Activated CD4-positive, alpha-beta T cell treated with anti-CD3 and anti-CD28 coated beads, Interleukin-2, amount 10 ng/mL, durations not matched to agents 7 days and 5 days (primary cell): ENCODE results near the gene GRB7. TPM values are rescaled to one million over a fixed set of nuclear protein-coding genes. Genes with fewer than 3 reads are reported as not detected.
"Not testable (repeated sequence)": the region's sequence is repeated elsewhere in the genome, so short reads cannot be mapped to it uniquely, and the experiment has no call there.

Experiments used
- CTCF ChIA-PET: fragments of 350-600 bp; sonication (Branson Sonifier 250); formaldehyde crosslinking; loops from one replicate; lab custom pipeline; 2021; ENCODE audit warnings: antibody characterized with exemption; lab: Charles Lee
- POLR2A ChIA-PET: fragments of 350-600 bp; sonication (Branson Sonifier 250); formaldehyde crosslinking; loops from one replicate; lab custom pipeline; 2021; ENCODE audit warnings: antibody characterized with exemption; lab: Charles Lee
- DNase-seq: peaks from one replicate; pipeline ENCODE4 v3.0.0-alpha.2; 2020
- H3K27ac Mint-ChIP-seq: one replicate; pipeline ENCODE4 v1.8.0; 2021; ENCODE audit warnings: mild to moderate bottlenecking, moderate library complexity, mixed read lengths
- H3K27me3 Mint-ChIP-seq: one replicate; pipeline ENCODE4 v1.8.0; 2021; ENCODE audit warnings: mixed read lengths
- H3K36me3 Mint-ChIP-seq: one replicate; pipeline ENCODE4 v1.8.0; 2021; ENCODE audit warnings: low read depth, mixed read lengths
- H3K4me1 Mint-ChIP-seq: one replicate; pipeline ENCODE4 v1.8.0; 2021; ENCODE audit warnings: mixed read lengths
- H3K4me3 Mint-ChIP-seq: one replicate; pipeline ENCODE4 v1.8.0; 2021; ENCODE audit warnings: mild to moderate bottlenecking, moderate library complexity, mixed read lengths
- H3K9me3 Mint-ChIP-seq: one replicate; pipeline ENCODE4 v1.8.0; 2021; ENCODE audit warnings: mixed read lengths
- total RNA-seq, 2 experiments: library from RNA; stranded (reverse); gene quantifications; one replicate each; pipeline ENCODE4 v1.2.3, GENCODE V29; 2021

GRB7 gene
- total RNA-seq, 2 experiments from 2014 or later: 0.69 to 0.81 TPM

DNA sequence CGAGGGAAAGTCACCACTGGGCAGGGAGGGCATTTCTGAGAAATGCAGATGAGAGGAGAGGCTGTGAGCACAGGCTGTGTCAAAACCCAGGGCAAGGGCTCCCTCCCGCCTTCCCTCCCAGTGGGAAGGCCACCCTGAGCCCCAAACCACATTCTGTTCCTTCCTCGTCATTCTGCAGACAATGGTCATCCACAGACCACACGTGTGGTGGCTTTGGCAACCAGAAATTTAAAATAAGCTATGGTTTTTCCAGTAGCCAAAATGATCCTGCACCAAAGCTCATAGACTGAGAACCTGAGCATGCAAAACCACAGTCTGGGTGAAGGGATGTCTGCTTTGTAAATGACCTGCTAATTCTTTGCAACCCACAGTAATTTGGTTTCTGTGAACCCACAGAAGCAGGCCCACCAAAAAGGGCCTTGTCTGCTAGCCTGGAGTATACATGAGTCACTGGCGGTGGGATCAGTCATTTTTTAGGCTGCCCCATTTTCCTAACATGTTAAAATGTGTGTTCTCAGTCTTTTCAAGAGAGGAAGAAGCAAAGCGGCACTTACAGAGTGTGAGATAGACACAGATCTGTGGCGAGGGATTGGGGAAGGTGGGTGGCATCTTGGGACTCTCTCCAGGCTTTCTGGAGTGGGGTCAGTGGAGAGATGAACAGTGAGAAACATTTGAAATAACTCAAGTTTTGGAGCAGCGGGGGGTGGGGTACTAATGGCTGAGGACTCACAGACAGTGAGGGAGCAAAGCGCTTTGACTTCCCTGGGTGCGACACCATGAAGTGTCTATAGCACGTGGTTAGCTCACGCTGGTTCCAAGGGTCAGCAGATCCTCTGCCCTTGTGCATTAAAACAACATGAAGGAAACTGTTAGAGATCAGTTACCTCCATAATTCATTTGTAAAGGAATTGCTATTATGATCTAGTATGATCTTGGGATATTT lies 20.5 kb downstream of the GRB7 start:
- Mint-ChIP-seq H3K27me3 (no peaks in the 10 kb centered on the region), H3K9me3 (no peaks in the 10 kb centered on the region), H3K36me3 (peaks cover 26% of the 10 kb centered on the region), H3K4me1 (peaks cover 70% of the 10 kb centered on the region), H3K27ac (peak overlapping the region; percentile 58), H3K4me3 (no peak overlapping the region)
- DNase-seq: peak; percentile 46
- POLR2A ChIA-PET: interaction anchor here (0.5 to 0.6 kb wide), 2 partner anchors 17 to 99 kb away, joined by 3 to 5 read pairs; no protein-coding TSS in a partner anchor
- CTCF ChIA-PET: interaction anchor here (0.6 to 1.3 kb wide), 6 partner anchors 22 to 607 kb away, joined by 3 to 10 read pairs (median 4); partner anchors contain the start of gene MIEN1

DNA sequence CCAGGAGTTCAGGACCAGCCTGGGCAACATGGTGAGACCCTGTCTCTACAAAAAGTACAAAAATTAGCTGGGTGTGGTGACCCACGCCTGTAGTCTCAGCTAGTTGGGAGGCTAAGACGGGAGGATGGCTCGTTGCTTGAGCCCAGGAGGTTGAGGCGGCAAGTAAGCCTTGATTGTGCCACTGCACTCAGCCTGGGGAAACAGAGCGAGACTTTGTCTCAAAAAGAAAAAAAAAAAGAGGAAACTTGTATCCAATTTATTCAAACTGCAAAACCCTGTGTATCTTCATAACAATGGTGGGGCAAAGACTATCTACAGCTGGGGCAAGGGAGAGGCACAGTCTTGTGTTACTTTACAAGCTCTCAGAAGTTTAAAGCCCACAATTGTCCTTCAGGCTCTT lies 21.5 kb downstream of the GRB7 start:
- peaks cover 68% of the 10 kb centered on the region for H3K4me1 Mint-ChIP-seq
- DNase-seq: no peak
- POLR2A ChIA-PET: interaction anchor here (0.6 kb wide), 1 partner anchor 16 kb away, joined by 4 read pairs; no protein-coding TSS in a partner anchor
- CTCF ChIA-PET: interaction anchor here (0.6 to 2.0 kb wide), 5 partner anchors 9 to 459 kb away, joined by 3 to 6 read pairs (median 4); partner anchors contain the start of gene MIEN1
- no peaks in the 10 kb centered on the region for H3K27me3 Mint-ChIP-seq
- H3K4me3 Mint-ChIP-seq: no peak overlapping the region
- H3K36me3 Mint-ChIP-seq: peaks cover 30% of the 10 kb centered on the region
- H3K9me3 Mint-ChIP-seq: no peaks in the 10 kb centered on the region
- no peak overlapping the region for H3K27ac Mint-ChIP-seq

DNA sequence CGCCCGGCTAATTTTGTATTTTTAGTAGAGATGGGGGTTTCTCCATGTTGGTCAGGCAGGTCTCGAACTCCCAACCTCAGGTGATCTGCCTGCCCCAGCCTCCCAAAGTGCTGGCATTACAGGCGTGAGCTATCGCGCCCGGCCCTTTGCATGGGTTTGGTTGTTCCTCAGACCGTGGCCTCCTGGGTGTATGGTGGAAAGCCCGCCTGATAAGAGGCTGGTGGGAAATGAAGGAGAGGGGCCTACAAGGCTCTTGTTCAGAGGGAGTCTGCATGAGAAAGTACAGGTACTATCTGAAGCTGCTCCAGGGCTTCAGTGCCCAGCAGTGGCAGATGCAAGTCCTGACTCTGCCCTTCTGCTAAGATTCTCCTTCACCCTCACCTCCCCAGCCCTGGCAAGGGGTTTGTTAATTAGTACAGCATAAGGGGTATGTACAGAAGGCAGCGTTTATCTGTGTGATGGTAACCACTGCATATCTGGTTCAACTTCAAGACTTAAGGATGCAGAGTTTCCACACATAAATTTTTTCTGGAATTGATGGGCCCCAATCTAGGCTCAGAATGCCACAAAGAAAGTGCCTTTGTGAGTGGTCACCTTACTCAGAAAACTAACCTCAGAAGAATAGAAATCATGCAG lies 24.2 kb downstream of the GRB7 start:
- CTCF ChIA-PET: interaction anchor here (1.0 kb wide), 1 partner anchor 51 kb away, joined by 4 read pairs; no protein-coding TSS in a partner anchor
- no peaks in the 10 kb centered on the region for H3K27me3 Mint-ChIP-seq
- no peak overlapping the region for H3K4me3 Mint-ChIP-seq

DNA sequence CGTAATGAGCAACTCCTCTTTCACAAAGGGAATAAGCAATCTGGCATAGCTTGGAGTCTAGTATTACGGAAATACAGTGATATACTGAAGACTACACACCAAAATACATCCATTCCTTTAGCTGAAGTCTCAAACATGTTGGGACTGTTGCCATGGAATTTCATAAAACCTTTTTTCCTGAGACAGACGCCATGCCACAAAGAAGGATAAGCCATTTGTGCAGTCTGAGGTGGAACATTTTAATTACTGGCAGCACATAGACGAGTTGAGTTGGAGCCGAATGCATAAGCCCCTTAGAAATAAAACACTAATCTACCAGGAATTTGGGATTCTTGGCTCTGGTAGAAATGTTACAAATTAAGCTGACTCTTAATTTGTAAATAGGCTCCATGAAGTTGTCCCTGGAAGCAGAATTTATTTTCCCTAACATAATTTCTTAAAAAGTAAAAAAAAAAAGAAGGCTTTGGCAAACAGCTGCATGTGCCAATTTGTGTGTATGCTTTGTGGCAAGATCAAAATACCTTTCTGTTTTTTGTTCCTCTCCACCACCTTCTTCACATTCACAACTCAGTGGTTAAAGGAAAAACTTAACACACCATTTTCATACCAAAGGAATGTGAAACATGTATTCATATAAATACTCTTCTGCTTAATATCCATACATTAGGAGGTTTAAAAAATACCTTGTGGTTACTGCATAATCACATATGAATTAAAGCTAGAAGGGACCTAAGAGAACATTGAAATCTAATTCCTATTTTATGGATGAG lies 25.5 kb downstream of the GRB7 start:
- POLR2A ChIA-PET: no interaction called here

More for the DNA sequence above, 24.2 kb downstream of the GRB7 start:
- Mint-ChIP-seq H3K27ac (no peak overlapping the region), H3K36me3 (peaks cover 56% of the 10 kb centered on the region), H3K4me1 (peaks cover 59% of the 10 kb centered on the region), H3K9me3 (peaks cover 4% of the 10 kb centered on the region)
- POLR2A ChIA-PET: no interaction called here
- no peak for DNase-seq

DNA sequence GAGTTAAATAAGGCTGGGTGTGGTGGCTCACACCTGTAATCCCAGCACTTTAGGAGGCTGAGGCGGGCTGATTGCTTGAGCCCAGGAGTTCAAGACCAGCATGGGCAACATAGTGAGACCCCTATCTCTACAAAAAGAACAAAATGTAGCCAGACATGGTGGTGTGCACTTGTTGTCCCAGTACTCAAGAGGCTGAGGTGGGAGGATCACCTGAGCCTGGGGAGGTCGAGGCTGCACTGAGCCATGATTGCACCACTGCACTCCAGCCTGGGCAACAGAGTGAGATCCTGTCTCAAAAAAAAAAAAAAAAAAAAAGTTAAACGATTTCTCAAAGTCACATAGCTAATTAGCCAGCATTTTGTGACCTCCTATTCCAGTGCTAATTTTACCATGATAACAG lies 26.4 kb downstream of the GRB7 start:
- CTCF ChIA-PET: interaction anchor here (1.0 to 1.6 kb wide), 6 partner anchors 16 to 143 kb away, joined by 3 to 4 read pairs (median 3); no protein-coding TSS in a partner anchor
- not testable (repeated sequence) for H3K27me3 Mint-ChIP-seq

More for the DNA sequence above, 25.5 kb downstream of the GRB7 start:
- peaks cover 66% of the 10 kb centered on the region for H3K36me3 Mint-ChIP-seq
- no peaks in the 10 kb centered on the region for H3K27me3 Mint-ChIP-seq
- CTCF ChIA-PET: interaction anchor here (1.4 kb wide), 2 partner anchors 17 to 142 kb away, joined by 3 read pairs; no protein-coding TSS in a partner anchor
- no peak overlapping the region for H3K27ac Mint-ChIP-seq
- H3K9me3 Mint-ChIP-seq: peaks cover 4% of the 10 kb centered on the region
- no peak for DNase-seq
- no peak overlapping the region for H3K4me3 Mint-ChIP-seq
- peaks cover 56% of the 10 kb centered on the region for H3K4me1 Mint-ChIP-seq

DNA sequence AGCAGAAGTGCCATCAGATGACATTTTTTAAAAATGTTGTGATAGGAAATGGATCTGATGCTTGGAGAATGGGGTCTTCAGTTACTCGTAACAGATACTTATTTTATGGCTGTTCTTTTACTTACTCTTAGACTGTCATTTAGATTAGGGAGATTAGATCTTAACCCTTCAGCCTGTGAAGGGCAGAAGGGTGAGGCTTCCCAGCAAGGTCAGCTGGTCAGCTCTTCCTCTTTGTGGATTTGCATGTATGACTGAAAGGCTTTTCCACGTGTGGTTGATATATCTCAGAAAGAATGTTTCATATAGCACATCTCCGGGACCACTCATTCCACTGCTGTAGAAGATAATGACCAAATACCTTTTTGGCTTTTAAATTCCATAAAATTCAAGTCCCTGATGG lies 27.4 kb downstream of the GRB7 start:
- Mint-ChIP-seq H3K36me3 (peaks cover 71% of the 10 kb centered on the region), H3K9me3 (peaks cover 4% of the 10 kb centered on the region), H3K4me1 (peaks cover 57% of the 10 kb centered on the region), H3K4me3 (no peak overlapping the region), H3K27me3 (no peaks in the 10 kb centered on the region), H3K27ac (no peak overlapping the region)
- ChIA-PET POLR2A (no interaction called here), CTCF (interaction anchor here (0.8 to 1.6 kb wide), 6 partner anchors 10 to 143 kb away, joined by 3 to 4 read pairs (median 4); no protein-coding TSS in a partner anchor)
- DNase-seq: no peak

More for the DNA sequence above, 26.4 kb downstream of the GRB7 start:
- Mint-ChIP-seq H3K36me3 (peaks cover 70% of the 10 kb centered on the region), H3K4me1 (peaks cover 54% of the 10 kb centered on the region)
- POLR2A ChIA-PET, H3K4me3 Mint-ChIP-seq, DNase-seq, H3K27ac Mint-ChIP-seq, H3K9me3 Mint-ChIP-seq: not testable (repeated sequence)

DNA sequence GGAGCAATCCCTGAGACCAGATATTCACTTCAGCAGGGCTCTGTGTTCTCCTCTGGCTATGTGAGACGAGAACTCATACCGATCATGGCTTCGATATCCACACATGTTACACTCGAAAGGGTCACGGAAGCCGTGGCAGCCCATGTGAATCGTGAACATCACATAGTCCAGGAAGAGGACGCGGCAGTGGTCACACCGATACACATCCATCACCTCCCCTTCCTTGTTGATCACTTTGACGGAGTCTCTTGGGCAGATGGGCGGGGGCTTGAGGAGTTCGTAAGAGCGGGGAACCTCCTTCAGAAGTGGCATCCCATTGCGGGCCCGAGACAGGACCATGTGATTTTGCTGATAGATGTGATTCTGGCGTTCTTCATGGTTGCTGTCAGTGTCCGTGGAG lies 28.0 kb downstream of the GRB7 start:
- peaks cover 71% of the 10 kb centered on the region for H3K36me3 Mint-ChIP-seq
- H3K27ac Mint-ChIP-seq: no peak overlapping the region
- no peak for DNase-seq
- ChIA-PET CTCF (interaction anchor here (1.0 to 1.6 kb wide), 3 partner anchors 11 to 133 kb away, joined by 3 to 4 read pairs (median 3); no protein-coding TSS in a partner anchor), POLR2A (no interaction called here)
- no peak overlapping the region for H3K4me3 Mint-ChIP-seq
- H3K27me3 Mint-ChIP-seq: no peaks in the 10 kb centered on the region
- peaks cover 4% of the 10 kb centered on the region for H3K9me3 Mint-ChIP-seq
- peaks cover 61% of the 10 kb centered on the region for H3K4me1 Mint-ChIP-seq

DNA sequence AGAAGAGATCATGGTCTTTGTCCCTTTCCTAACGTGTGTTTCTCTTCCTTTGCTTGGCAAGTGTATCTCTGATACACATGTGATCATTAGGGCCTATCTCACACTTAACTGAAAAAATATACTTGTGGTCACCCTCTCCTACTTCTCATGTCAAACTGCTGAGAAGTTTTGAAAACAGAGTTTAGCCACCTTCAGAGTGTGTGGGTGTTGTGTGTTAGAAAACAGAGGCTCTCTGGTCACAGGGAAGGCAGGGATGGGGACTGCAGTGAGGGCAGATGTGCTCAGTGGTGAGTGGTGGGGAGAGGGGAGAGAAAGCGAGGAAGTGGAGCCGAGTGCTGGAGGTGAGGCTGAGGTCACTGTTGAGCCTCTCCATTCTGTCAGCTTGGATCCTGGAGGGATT lies 29.4 kb downstream of the GRB7 start:
- POLR2A ChIA-PET: no interaction called here
- Mint-ChIP-seq H3K9me3 (peaks cover 4% of the 10 kb centered on the region), H3K27me3 (no peaks in the 10 kb centered on the region), H3K4me3 (no peak overlapping the region), H3K27ac (peak overlapping the region; percentile 21), H3K36me3 (peaks cover 75% of the 10 kb centered on the region), H3K4me1 (peaks cover 69% of the 10 kb centered on the region)
- no peak for DNase-seq
- CTCF ChIA-PET: interaction anchor here (1.1 kb wide), 1 partner anchor 8 kb away, joined by 5 read pairs; no protein-coding TSS in a partner anchor

DNA sequence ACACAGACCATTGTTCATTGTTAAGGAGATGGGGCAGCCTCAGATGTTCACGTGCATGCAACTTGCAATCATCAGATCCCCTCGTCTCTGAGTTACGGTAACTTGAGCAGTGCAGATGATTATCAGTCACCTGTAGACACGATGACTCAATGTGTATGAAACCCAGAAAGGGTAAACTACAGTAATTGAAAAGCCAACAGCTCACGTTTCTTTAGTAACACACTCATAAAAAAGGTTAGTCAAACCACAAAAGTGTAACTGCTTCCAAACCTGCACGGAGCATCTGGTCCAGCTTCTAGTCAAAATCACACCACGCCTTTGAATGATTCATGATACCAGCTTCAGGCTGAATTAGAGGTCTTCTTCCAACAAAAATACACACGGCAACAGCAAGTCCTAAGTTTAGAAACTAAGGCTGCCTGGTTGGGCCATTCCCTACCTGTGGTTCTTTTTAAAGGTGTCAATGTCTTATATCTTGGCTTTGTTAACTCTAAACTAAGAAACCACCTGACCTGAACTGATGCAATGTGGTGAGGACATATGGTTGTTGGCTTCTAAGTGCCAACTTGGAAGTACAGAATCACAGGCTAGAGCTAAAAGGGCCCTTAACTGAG lies 32.3 kb downstream of the GRB7 start:
- Mint-ChIP-seq H3K9me3 (peaks cover 4% of the 10 kb centered on the region), H3K4me1 (peaks cover 84% of the 10 kb centered on the region), H3K36me3 (peaks cover 77% of the 10 kb centered on the region), H3K27me3 (no peaks in the 10 kb centered on the region), H3K27ac (peak overlapping the region; percentile 84), H3K4me3 (no peak overlapping the region)
- POLR2A ChIA-PET: interaction anchor here (0.7 to 1.4 kb wide), 2 partner anchors 91 to 148 kb away, joined by 3 read pairs; no protein-coding TSS in a partner anchor
- CTCF ChIA-PET: interaction anchor here (1.0 to 1.8 kb wide), 7 partner anchors 10 to 148 kb away, joined by 3 to 7 read pairs (median 4); partner anchors contain the start of gene MIEN1
- DNase-seq: peak; percentile 64

DNA sequence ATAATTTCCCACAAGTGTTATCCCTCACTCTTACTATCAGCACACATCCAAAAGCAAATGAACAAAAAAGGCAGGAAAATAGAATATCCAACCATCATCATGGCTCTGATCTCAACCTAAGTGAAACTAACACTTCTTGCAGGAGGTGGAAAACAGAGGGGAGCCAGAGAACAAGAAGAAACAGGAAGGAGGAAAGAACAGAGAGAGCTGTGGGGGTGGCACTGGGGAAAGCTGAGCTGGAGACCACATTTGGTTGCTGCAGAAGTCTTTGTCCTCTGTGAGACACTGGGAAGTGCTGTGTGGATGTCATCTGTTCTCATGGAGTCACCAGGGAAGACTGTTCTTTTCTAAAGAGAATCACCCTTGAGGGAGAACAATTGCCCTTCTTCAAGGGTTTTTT lies 34.7 kb downstream of the GRB7 start:
- Mint-ChIP-seq H3K36me3 (peaks cover 66% of the 10 kb centered on the region), H3K9me3 (no peaks in the 10 kb centered on the region), H3K4me1 (peaks cover 90% of the 10 kb centered on the region), H3K27me3 (no peaks in the 10 kb centered on the region), H3K4me3 (peak overlapping the region; percentile 10), H3K27ac (peak overlapping the region; percentile 84)
- DNase-seq: no peak
- POLR2A ChIA-PET: no interaction called here
- CTCF ChIA-PET: no interaction called here

DNA sequence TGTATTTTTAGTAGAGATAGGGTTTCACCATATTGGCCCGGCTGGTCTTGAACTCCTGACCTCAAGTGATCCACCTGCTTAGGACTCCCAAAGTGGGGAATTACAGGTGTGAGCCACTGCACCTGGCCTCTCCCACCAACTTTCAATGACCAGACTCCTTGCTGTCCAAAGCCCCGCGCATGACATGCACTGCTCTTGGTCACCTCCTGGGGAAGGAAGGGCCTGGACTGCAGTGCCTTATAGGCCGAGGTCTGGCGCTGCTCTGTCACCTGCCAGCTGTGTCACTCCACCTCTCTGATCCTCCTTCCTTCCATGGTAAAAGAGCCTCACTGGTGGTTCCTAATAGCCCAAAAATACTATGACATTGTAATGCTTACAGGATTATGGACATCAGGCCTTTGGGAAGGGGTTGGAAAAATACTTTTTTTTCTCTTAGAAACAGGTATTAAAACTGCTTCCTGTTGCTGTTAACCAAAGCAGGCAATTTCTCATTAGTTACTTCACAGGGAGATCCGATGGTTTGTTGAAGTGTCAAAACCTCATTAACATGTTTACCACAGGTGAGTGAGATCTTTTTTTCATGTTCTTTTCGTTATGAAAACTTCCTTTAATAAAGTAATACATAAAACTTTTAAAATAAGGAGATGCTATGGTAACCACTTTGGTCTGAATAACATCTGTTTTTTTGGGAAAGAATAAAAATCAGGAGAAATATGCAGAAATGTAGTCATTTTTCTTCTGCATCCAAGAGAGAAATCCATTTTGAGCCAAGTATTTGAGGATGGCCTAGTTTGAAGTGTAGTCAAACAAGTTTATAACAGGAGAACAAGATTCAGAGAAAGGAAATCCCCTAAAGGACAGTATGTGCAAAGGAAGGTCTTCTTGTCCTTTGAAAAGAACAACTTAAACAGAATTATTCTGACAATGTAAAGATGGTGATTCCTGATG lies 35.5 kb downstream of the GRB7 start:
- no peak overlapping the region for H3K4me3 Mint-ChIP-seq
- peaks cover 62% of the 10 kb centered on the region for H3K36me3 Mint-ChIP-seq
- DNase-seq: no peak
- peaks cover 93% of the 10 kb centered on the region for H3K4me1 Mint-ChIP-seq
- CTCF ChIA-PET: no interaction called here
- POLR2A ChIA-PET: no interaction called here
- no peaks in the 10 kb centered on the region for H3K9me3 Mint-ChIP-seq
- H3K27ac Mint-ChIP-seq: peak overlapping the region; percentile 84
- no peaks in the 10 kb centered on the region for H3K27me3 Mint-ChIP-seq
